Measurements from ENCODE around the gene SP2.

The SP2 gene

GRCh38 chr17:47855737-47856136 lies 40.3 kb upstream of the SP2 start:
- H3K4me1 ChIP-seq (ENCODE audit: control insufficient read depth, insufficient read depth, low read length): peaks cover 18% of the 10 kb centered on the region
- peaks cover 53% of the 10 kb centered on the region for H3K27me3 ChIP-seq (ENCODE audit: control insufficient read depth, insufficient read depth, low read length, poor library complexity, severe bottlenecking)
- no peaks in the 10 kb centered on the region for H3K9me3 ChIP-seq (ENCODE audit: control insufficient read depth, low read length)
- no peaks in the 10 kb centered on the region for H3K36me3 ChIP-seq (ENCODE audit: control insufficient read depth, insufficient read depth, low read length)
- H3K4me3 ChIP-seq (ENCODE audit: insufficient read depth, low read depth, low read length): no peak overlapping the region
- whole genome bisulfite sequencing, 2 experiments: 67 to 78% methylated on average over 3 of the region's 3 CpGs
- no peak overlapping the region for H3K27ac ChIP-seq (ENCODE audit: insufficient read depth, low read depth, low read length, poor library complexity, severe bottlenecking)

GRCh38 chr17:47856830-47857229 lies 39.2 kb upstream of the SP2 start:
- Histone ChIP-seq H3K4me3 (ENCODE audit: insufficient read depth, low read depth, low read length) (no peak overlapping the region), H3K36me3 (ENCODE audit: control insufficient read depth, insufficient read depth, low read length) (no peaks in the 10 kb centered on the region), H3K27ac (ENCODE audit: insufficient read depth, low read depth, low read length, poor library complexity, severe bottlenecking) (no peak overlapping the region), H3K9me3 (ENCODE audit: control insufficient read depth, low read length) (no peaks in the 10 kb centered on the region), H3K27me3 (ENCODE audit: control insufficient read depth, insufficient read depth, low read length, poor library complexity, severe bottlenecking) (peaks cover 42% of the 10 kb centered on the region), H3K4me1 (ENCODE audit: control insufficient read depth, insufficient read depth, low read length) (peaks cover 16% of the 10 kb centered on the region)

- no peak overlapping the region for H3K4me3 ChIP-seq (ENCODE audit: insufficient read depth, low read depth, low read length)
- 68 to 73% methylated on average over 16 of the region's 16 CpGs for WGBS, 2 experiments
- no peaks in the 10 kb centered on the region for H3K9me3 ChIP-seq (ENCODE audit: control insufficient read depth, low read length)
- H3K36me3 ChIP-seq (ENCODE audit: control insufficient read depth, insufficient read depth, low read length): no peaks in the 10 kb centered on the region
- H3K27ac ChIP-seq (ENCODE audit: insufficient read depth, low read depth, low read length, poor library complexity, severe bottlenecking): no peak overlapping the region
- peaks cover 33% of the 10 kb centered on the region for H3K27me3 ChIP-seq (ENCODE audit: control insufficient read depth, insufficient read depth, low read length, poor library complexity, severe bottlenecking)
- peaks cover 7% of the 10 kb centered on the region for H3K4me1 ChIP-seq (ENCODE audit: control insufficient read depth, insufficient read depth, low read length)
Observed at GRCh38 chr17:47857551-47858455, 38.2 kb upstream of the SP2 start.

GRCh38 chr17:47860386-47860785 lies 35.6 kb upstream of the SP2 start:
- Histone ChIP-seq H3K27ac (ENCODE audit: insufficient read depth, low read depth, low read length, poor library complexity, severe bottlenecking) (no peak overlapping the region), H3K9me3 (ENCODE audit: control insufficient read depth, low read length) (no peaks in the 10 kb centered on the region), H3K36me3 (ENCODE audit: control insufficient read depth, insufficient read depth, low read length) (no peaks in the 10 kb centered on the region), H3K27me3 (ENCODE audit: control insufficient read depth, insufficient read depth, low read length, poor library complexity, severe bottlenecking) (peaks cover 7% of the 10 kb centered on the region), H3K4me3 (ENCODE audit: insufficient read depth, low read depth, low read length) (no peak overlapping the region), H3K4me1 (ENCODE audit: control insufficient read depth, insufficient read depth, low read length) (no peaks in the 10 kb centered on the region)
- WGBS, 2 experiments: 90 to 99% methylated on average over 4 of the region's 5 CpGs

GRCh38 chr17:47862621-47863440 lies 33.2 kb upstream of the SP2 start:
- WGBS, 2 experiments: 93 to 94% methylated on average over 7 of the region's 7 CpGs
- H3K27me3 ChIP-seq (ENCODE audit: control insufficient read depth, insufficient read depth, low read length, poor library complexity, severe bottlenecking): no peaks in the 10 kb centered on the region
- H3K4me1 ChIP-seq (ENCODE audit: control insufficient read depth, insufficient read depth, low read length): no peaks in the 10 kb centered on the region
- H3K36me3 ChIP-seq (ENCODE audit: control insufficient read depth, insufficient read depth, low read length): no peaks in the 10 kb centered on the region
- no peak overlapping the region for H3K4me3 ChIP-seq (ENCODE audit: insufficient read depth, low read depth, low read length)
- no peaks in the 10 kb centered on the region for H3K9me3 ChIP-seq (ENCODE audit: control insufficient read depth, low read length)
- no peak overlapping the region for H3K27ac ChIP-seq (ENCODE audit: insufficient read depth, low read depth, low read length, poor library complexity, severe bottlenecking)

GRCh38 chr17:47864791-47865216 lies 31.2 kb upstream of the SP2 start:
- Histone ChIP-seq H3K4me1 (ENCODE audit: control insufficient read depth, insufficient read depth, low read length) (peaks cover 10% of the 10 kb centered on the region), H3K27me3 (ENCODE audit: control insufficient read depth, insufficient read depth, low read length, poor library complexity, severe bottlenecking) (no peaks in the 10 kb centered on the region), H3K4me3 (ENCODE audit: insufficient read depth, low read depth, low read length) (no peak overlapping the region), H3K36me3 (ENCODE audit: control insufficient read depth, insufficient read depth, low read length) (no peaks in the 10 kb centered on the region), H3K27ac (ENCODE audit: insufficient read depth, low read depth, low read length, poor library complexity, severe bottlenecking) (no peak overlapping the region), H3K9me3 (ENCODE audit: control insufficient read depth, low read length) (no peaks in the 10 kb centered on the region)
- WGBS, 2 experiments: 90 to 91% methylated on average over 7 of the region's 7 CpGs

- Histone ChIP-seq H3K36me3 (ENCODE audit: control insufficient read depth, insufficient read depth, low read length) (no peaks in the 10 kb centered on the region), H3K4me3 (ENCODE audit: insufficient read depth, low read depth, low read length) (no peak overlapping the region), H3K4me1 (ENCODE audit: control insufficient read depth, insufficient read depth, low read length) (peaks cover 23% of the 10 kb centered on the region), H3K27me3 (ENCODE audit: control insufficient read depth, insufficient read depth, low read length, poor library complexity, severe bottlenecking) (peaks cover 7% of the 10 kb centered on the region), H3K9me3 (ENCODE audit: control insufficient read depth, low read length) (no peaks in the 10 kb centered on the region), H3K27ac (ENCODE audit: insufficient read depth, low read depth, low read length, poor library complexity, severe bottlenecking) (no peak overlapping the region)
- 89 to 92% methylated on average over 20 of the region's 20 CpGs for WGBS, 2 experiments
Observed at GRCh38 chr17:47866941-47867340, 29.1 kb upstream of the SP2 start.

GRCh38 chr17:47867813-47868533 lies 28.1 kb upstream of the SP2 start:
- 90 to 95% methylated on average over 11 of the region's 11 CpGs for WGBS, 2 experiments
- Histone ChIP-seq H3K9me3 (ENCODE audit: control insufficient read depth, low read length) (no peaks in the 10 kb centered on the region), H3K4me3 (ENCODE audit: insufficient read depth, low read depth, low read length) (no peak overlapping the region)

GRCh38 chr17:47869114-47869513 lies 26.9 kb upstream of the SP2 start:
- H3K36me3 ChIP-seq (ENCODE audit: control insufficient read depth, insufficient read depth, low read length): no peaks in the 10 kb centered on the region
- H3K4me1 ChIP-seq (ENCODE audit: control insufficient read depth, insufficient read depth, low read length): peaks cover 40% of the 10 kb centered on the region
- WGBS, 2 experiments: 57 to 59% methylated on average over 2 of the region's 2 CpGs
- no peak overlapping the region for H3K4me3 ChIP-seq (ENCODE audit: insufficient read depth, low read depth, low read length)
- H3K9me3 ChIP-seq (ENCODE audit: control insufficient read depth, low read length): no peaks in the 10 kb centered on the region
- H3K27me3 ChIP-seq (ENCODE audit: control insufficient read depth, insufficient read depth, low read length, poor library complexity, severe bottlenecking): peaks cover 15% of the 10 kb centered on the region
- H3K27ac ChIP-seq (ENCODE audit: insufficient read depth, low read depth, low read length, poor library complexity, severe bottlenecking): no peak overlapping the region

More at GRCh38 chr17:47867813-47868533, 28.1 kb upstream of the SP2 start:
- no peak overlapping the region for H3K27ac ChIP-seq (ENCODE audit: insufficient read depth, low read depth, low read length, poor library complexity, severe bottlenecking)
- H3K27me3 ChIP-seq (ENCODE audit: control insufficient read depth, insufficient read depth, low read length, poor library complexity, severe bottlenecking): peaks cover 15% of the 10 kb centered on the region
- H3K4me1 ChIP-seq (ENCODE audit: control insufficient read depth, insufficient read depth, low read length): peaks cover 33% of the 10 kb centered on the region
- H3K36me3 ChIP-seq (ENCODE audit: control insufficient read depth, insufficient read depth, low read length): no peaks in the 10 kb centered on the region

All from ectodermal cell (in vitro differentiated cells).